Fibroblast of skin of right biceps (primary cell): Measurements from ENCODE around the gene AHNAK2.
"Not testable (repeated sequence)": the region's sequence is repeated elsewhere in the genome, so short reads cannot be mapped to it uniquely, and the experiment has no call there.

Experiments
- DNase-seq: peaks from one replicate; pipeline ENCODE4 v3.0.0-alpha.2; 2013

Gene AHNAK2

GRCh38 chr14:104971447-104972240 is 6.5 kb downstream of the AHNAK2 start:
- no peak for DNase-seq

- peak; percentile 88 for DNase-seq
Observed at GRCh38 chr14:104970231-104971068, 7.7 kb downstream of the AHNAK2 start.

- no peak for DNase-seq
Observed at GRCh38 chr14:104969741-104970230, 8.4 kb downstream of the AHNAK2 start.

GRCh38 chr14:104968541-104969401 is 9.4 kb downstream of the AHNAK2 start:
- peak; percentile 38 for DNase-seq

- DNase-seq = peak; percentile 67
Observed at GRCh38 chr14:104968153-104968527, 10.0 kb downstream of the AHNAK2 start.

- DNase-seq = peak; percentile 51
Observed at GRCh38 chr14:104967386-104968152, 10.6 kb downstream of the AHNAK2 start.

GRCh38 chr14:104966981-104967385 is 11.2 kb downstream of the AHNAK2 start:
- DNase-seq = no peak

GRCh38 chr14:104966261-104966865 is 11.8 kb downstream of the AHNAK2 start:
- DNase-seq = no peak

- DNase-seq = no peak
Observed at GRCh38 chr14:104965561-104966231, 12.5 kb downstream of the AHNAK2 start.

GRCh38 chr14:104964546-104964945 is 13.6 kb downstream of the AHNAK2 start:
- no peak for DNase-seq

- no peak for DNase-seq
Observed at GRCh38 chr14:104957146-104958113, 20.7 kb downstream of the AHNAK2 start.

- no peak for DNase-seq
Observed at GRCh38 chr14:104956290-104956890, 21.8 kb downstream of the AHNAK2 start.

GRCh38 chr14:104955396-104955770 is 22.8 kb downstream of the AHNAK2 start:
- no peak for DNase-seq

- no peak for DNase-seq
Observed at GRCh38 chr14:104954746-104955395, 23.3 kb downstream of the AHNAK2 start.

- no peak for DNase-seq
Observed at GRCh38 chr14:104953896-104954656, 24.1 kb downstream of the AHNAK2 start.

GRCh38 chr14:104953097-104953496 is 25.1 kb downstream of the AHNAK2 start:
- DNase-seq = no peak

- not testable (repeated sequence) for DNase-seq
Observed at GRCh38 chr14:104951863-104952657, 26.1 kb downstream of the AHNAK2 start.
